NCI-H1417 (cell line): Measurements from ENCODE around the gene HOXA3.

Experiments used
- DNase-seq, 3 experiments: peaks; one replicate each; lab custom pipeline; 2025; lab: John Stamatoyannopoulos, UW

The HOXA3 gene

GRCh38 chr7:27154901-27155815, 2.8 kb upstream of the HOXA3 start:
- no peak for DNase-seq

- no peak for DNase-seq
These were observed 2.0 kb upstream of the HOXA3 start for GRCh38 chr7:27154369-27154768.

- DNase-seq = no peak
These were observed 1.1 kb upstream of the HOXA3 start for GRCh38 chr7:27153526-27153925.

- DNase-seq = no peak
These were observed 546 bp upstream of the HOXA3 start for GRCh38 chr7:27152816-27153442.

- no peak for DNase-seq
These were observed 947 bp downstream of the HOXA3 start for GRCh38 chr7:27151341-27151930.

GRCh38 chr7:27150568-27151340, 1.6 kb downstream of the HOXA3 start:
- peak; percentile 90 to 96 (median 95) for DNase-seq

GRCh38 chr7:27149842-27150567, 2.4 kb downstream of the HOXA3 start:
- DNase-seq = peak; percentile 37 to 93 (median 50)

- peak; percentile 26 to 57 (median 49) for DNase-seq
These were observed 3.4 kb downstream of the HOXA3 start for GRCh38 chr7:27148756-27149641.

GRCh38 chr7:27148031-27148755, 4.2 kb downstream of the HOXA3 start:
- peak; percentile 37 to 80 (median 69) for DNase-seq

GRCh38 chr7:27147199-27148030, 5.0 kb downstream of the HOXA3 start, which contains the start of gene HOXA6:
HOXA6 (minus strand) TSS chr7:27147774; CDS start chr7:27147749, 25 bp downstream.
- DNase-seq = peak; percentile 57 to 87 (median 83)

- peak in 1 of 3 experiments; percentile 44 for DNase-seq
These were observed 5.7 kb downstream of the HOXA3 start for GRCh38 chr7:27146491-27147198.

GRCh38 chr7:27145914-27146412, 6.4 kb downstream of the HOXA3 start:
- no peak for DNase-seq

- DNase-seq = no peak
These were observed 7.0 kb downstream of the HOXA3 start for GRCh38 chr7:27145165-27145913.

GRCh38 chr7:27144781-27145164, 7.6 kb downstream of the HOXA3 start:
- DNase-seq = no peak

- no peak for DNase-seq
These were observed 8.2 kb downstream of the HOXA3 start for GRCh38 chr7:27143950-27144780.
